Stimulated activated CD4-positive, alpha-beta T cell treated with anti-CD3 and anti-CD28 coated beads, Interleukin-15, amount 100 ng/mL, for 48 hours (primary cell): ENCODE measurements around the gene RYK.
"Not testable (repeated sequence)": the region's sequence is repeated elsewhere in the genome, so short reads cannot be mapped to it uniquely, and the experiment has no call there.

Experiments used
- DNase-seq, 2 donors: peaks; one replicate each; pipeline ENCODE4 v3.0.0-alpha.2; 2020; ENCODE audit warnings: low read depth in 2 of 2

RYK gene

GRCh38 chr3:134250717-134251220 is at the start of gene RYK:
TSS of gene RYK (minus strand) at chr3:134250859. CDS start at chr3:134250654, 205 bp downstream.
- DNase-seq, result peak; percentile 38 to 63

GRCh38 chr3:134299888-134300206 is 49.2 kb upstream of the RYK start:
- no peak for DNase-seq

GRCh38 chr3:134299185-134299887 is 48.7 kb upstream of the RYK start:
- DNase-seq, result no peak

GRCh38 chr3:134298249-134298648 is 47.6 kb upstream of the RYK start:
- DNase-seq, result no peak

GRCh38 chr3:134296616-134297015 is 46.0 kb upstream of the RYK start:
- DNase-seq, result no peak

- no peak for DNase-seq
Measured at GRCh38 chr3:134295930-134296329, 45.3 kb upstream of the RYK start.

- peak; percentile 43 to 52 for DNase-seq
Measured at GRCh38 chr3:134294302-134295280, 43.9 kb upstream of the RYK start.

- DNase-seq, result no peak
Measured at GRCh38 chr3:134291319-134292254, 40.9 kb upstream of the RYK start.

GRCh38 chr3:134287512-134287911 is 36.9 kb upstream of the RYK start:
- no peak for DNase-seq

GRCh38 chr3:134284438-134284837 is 33.8 kb upstream of the RYK start:
- DNase-seq, result no peak

- DNase-seq, result no peak
Measured at GRCh38 chr3:134282659-134283047, 32.0 kb upstream of the RYK start.

GRCh38 chr3:134281912-134282658 is 31.4 kb upstream of the RYK start:
- no peak for DNase-seq

GRCh38 chr3:134279466-134279865 is 28.8 kb upstream of the RYK start:
- no peak for DNase-seq

GRCh38 chr3:134277066-134277660 is 26.5 kb upstream of the RYK start:
- no peak for DNase-seq

GRCh38 chr3:134276086-134276485 is 25.4 kb upstream of the RYK start:
- no peak for DNase-seq

GRCh38 chr3:134275110-134275509 is 24.5 kb upstream of the RYK start:
- DNase-seq, result not testable (repeated sequence)

GRCh38 chr3:134274571-134274970 is 23.9 kb upstream of the RYK start:
- no peak for DNase-seq

- no peak for DNase-seq
Measured at GRCh38 chr3:134267996-134268395, 17.3 kb upstream of the RYK start.

GRCh38 chr3:134260987-134261386 is 10.3 kb upstream of the RYK start:
- no peak for DNase-seq

GRCh38 chr3:134258761-134259347 is 8.2 kb upstream of the RYK start:
- DNase-seq, result no peak
